Measurements from ENCODE around the gene REPS2.
"Not testable (repeated sequence)": the region's sequence is repeated elsewhere in the genome, so short reads cannot be mapped to it uniquely, and the experiment has no call there.

Gene REPS2

GRCh38 chrX:16964976-16965375, 18.5 kb downstream of the REPS2 start:
- not testable (repeated sequence) for DNase-seq

- DNase-seq: no peak
Observed at GRCh38 chrX:16966752-16967448, 20.4 kb downstream of the REPS2 start.

GRCh38 chrX:16968753-16969152, 22.3 kb downstream of the REPS2 start:
- DNase-seq: not testable (repeated sequence)

- no peak for DNase-seq
Observed at GRCh38 chrX:16970977-16971376, 24.5 kb downstream of the REPS2 start.

- DNase-seq: no peak
Observed at GRCh38 chrX:16971694-16972093, 25.2 kb downstream of the REPS2 start.

GRCh38 chrX:16975233-16975632, 28.8 kb downstream of the REPS2 start:
- DNase-seq: no peak

- no peak for DNase-seq
Observed at GRCh38 chrX:16977771-16978170, 31.3 kb downstream of the REPS2 start.

GRCh38 chrX:16978193-16978984, 31.9 kb downstream of the REPS2 start:
- no peak for DNase-seq

- no peak for DNase-seq
Observed at GRCh38 chrX:16979226-16979625, 32.8 kb downstream of the REPS2 start.

GRCh38 chrX:16981209-16981608, 34.8 kb downstream of the REPS2 start:
- DNase-seq: no peak

GRCh38 chrX:16981980-16982379, 35.5 kb downstream of the REPS2 start:
- DNase-seq: no peak

GRCh38 chrX:16983051-16983450, 36.6 kb downstream of the REPS2 start:
- DNase-seq: no peak

- DNase-seq: no peak
Observed at GRCh38 chrX:16985286-16985685, 38.8 kb downstream of the REPS2 start.

GRCh38 chrX:16986169-16986568, 39.7 kb downstream of the REPS2 start:
- no peak for DNase-seq

- DNase-seq: no peak
Observed at GRCh38 chrX:16989750-16990149, 43.3 kb downstream of the REPS2 start.

GRCh38 chrX:16990839-16991238, 44.4 kb downstream of the REPS2 start:
- no peak for DNase-seq

- no peak for DNase-seq
Observed at GRCh38 chrX:16992445-16992844, 46.0 kb downstream of the REPS2 start.

GRCh38 chrX:16992951-16993350, 46.5 kb downstream of the REPS2 start:
- no peak for DNase-seq

- DNase-seq: no peak
Observed at GRCh38 chrX:16993791-16994318, 47.4 kb downstream of the REPS2 start.

- no peak for DNase-seq
Observed at GRCh38 chrX:16994736-16995135, 48.3 kb downstream of the REPS2 start.

- no peak for DNase-seq
Observed at GRCh38 chrX:16997313-16997712, 50.9 kb downstream of the REPS2 start.

- DNase-seq: no peak
Observed at GRCh38 chrX:16999275-16999674, 52.8 kb downstream of the REPS2 start.

GRCh38 chrX:17000751-17001150, 54.3 kb downstream of the REPS2 start:
- DNase-seq: no peak

- DNase-seq: no peak
Observed at GRCh38 chrX:17005712-17006368, 59.4 kb downstream of the REPS2 start.
